OCI-LY7 (cell line): ENCODE data around the gene ADD2. TPM values are rescaled to one million over a fixed set of nuclear protein-coding genes. Genes with fewer than 3 reads are reported as not detected.

ENCODE experiments used
- BruUV-seq: library from RNA; stranded (reverse); fragments of 400-500 nt; replicated peaks from 2 replicates; lab custom pipeline; 2021; lab: Mats Ljungman, UMichigan
- CTCF ChIA-PET: fragments of 300-600 bp; sonication (Branson Sonifier 250); formaldehyde crosslinking; loops from one replicate; lab custom pipeline; 2022; ENCODE audit warnings: antibody characterized with exemption; ENCODE audit not compliant: unreplicated experiment; lab: Charles Lee
- POLR2A ChIA-PET: fragments of 300-600 bp; sonication (Branson Sonifier 250); formaldehyde crosslinking; loops from one replicate; lab custom pipeline; 2022; ENCODE audit warnings: antibody characterized with exemption; lab: Charles Lee
- DNase-seq: peaks from one replicate; pipeline ENCODE4 v3.0.0-alpha.2; 2015; ENCODE audit warnings: low spot score
- H2AFZ ChIP-seq: fragments of 200-600 bp; sonication (generic), shearing (Covaris generic); 2 replicates; pipeline ENCODE4 v1.6.1; 2014; ENCODE audit warnings: mild to moderate bottlenecking, antibody characterized with exemption, low read length, moderate library complexity
- H3K27ac ChIP-seq: fragments of 200-600 bp; sonication (generic); 2 replicates; pipeline ENCODE4 v1.5.1; 2014; ENCODE audit warnings: mixed run types, low read depth, mild to moderate bottlenecking, moderate library complexity, low read length, inconsistent platforms; ENCODE audit not compliant: poor library complexity, severe bottlenecking
- H3K36me3 ChIP-seq: fragments of 200-600 bp; sonication (generic); 2 replicates; pipeline ENCODE4 v1.6.1; 2014; ENCODE audit warnings: mild to moderate bottlenecking, antibody characterized with exemption, low read length, moderate library complexity, mixed read lengths; ENCODE audit not compliant: insufficient read depth
- H3K4me1 ChIP-seq: fragments of 200-600 bp; sonication (generic); 2 replicates; pipeline ENCODE4 v1.5.1; 2014; ENCODE audit warnings: mild to moderate bottlenecking, low read length; ENCODE audit not compliant: insufficient read depth, poor library complexity, severe bottlenecking
- H3K4me2 ChIP-seq: fragments of 200-600 bp; sonication (generic); 2 replicates; pipeline ENCODE4 v1.6.1; 2014; ENCODE audit warnings: mild to moderate bottlenecking, low read length
- H3K4me3 ChIP-seq: fragments of 200-600 bp; sonication (generic); 2 replicates; pipeline ENCODE4 v1.5.1; 2014; ENCODE audit warnings: mild to moderate bottlenecking, low read depth, low read length; ENCODE audit not compliant: poor library complexity, severe bottlenecking
- H3K79me2 ChIP-seq: fragments of 200-600 bp; sonication (generic); 2 replicates; pipeline ENCODE4 v1.6.1; 2016; ENCODE audit warnings: low read depth, mild to moderate bottlenecking, low read length, moderate library complexity, mixed read lengths; ENCODE audit not compliant: insufficient read depth
- H3K9me2 ChIP-seq: fragments of 200-600 bp; sonication (generic); 2 replicates; pipeline ENCODE4 v1.6.1; 2016; ENCODE audit warnings: mild to moderate bottlenecking, low read length, mixed read lengths; ENCODE audit not compliant: insufficient read depth
- H3K9me3 ChIP-seq: fragments of 200-600 bp; sonication (generic); 2 replicates; pipeline ENCODE4 v1.6.1; 2014; ENCODE audit warnings: mild to moderate bottlenecking, mixed run types, low read length, mixed read lengths
- H4K20me1 ChIP-seq: fragments of 200-600 bp; sonication (generic); 2 replicates; pipeline ENCODE4 v1.6.1; 2014; ENCODE audit warnings: mild to moderate bottlenecking, antibody characterized with exemption, low read length, moderate library complexity, mixed read lengths; ENCODE audit not compliant: insufficient read depth
- EZH2phosphoT487 ChIP-seq: fragments of 200-600 bp; sonication (generic); IDR thresholded peaks from 2 replicates; pipeline ENCODE4 v1.6.1; 2018; ENCODE audit warnings: low read depth, borderline replicate concordance, mild to moderate bottlenecking, mixed run types, antibody characterized with exemption, low read length, moderate library complexity, mixed read lengths
- intact Hi-C: fragments of 100-400 bp; cut with micrococcal nuclease; formaldehyde crosslinking; loops from one replicate; pipeline ENCODE4 v1.10.0; 2022; ENCODE audit not compliant: unreplicated experiment
- total RNA-seq, 2 experiments: library from RNA; depleted of rRNA in 1 of 2; stranded (reverse); fragments of >200 nt in 1 of 2; shearing (Covaris generic) in 1 of 2; gene quantifications; 2 replicates each; pipeline ENCODE4 v1.2.3, GENCODE V29; 2014 to 2022
- TF ChIP-seq, protein P1 (sequence below): fragments of 200-600 bp; sonication (generic); conservative IDR thresholded peaks from 2 replicates; pipeline ENCODE4 v1.5.1; 2014; ENCODE audit warnings: mild to moderate bottlenecking, antibody characterized with exemption, low read length, moderate library complexity, mixed read lengths

ADD2 gene
- total RNA-seq, 2 experiments from 2014 or later = not detected

GRCh38 chr2:70807102-70807827 lies 39.3 kb upstream of the ADD2 start:
- H3K4me3 ChIP-seq = no peak overlapping the region
- CTCF ChIA-PET = no interaction called here
- H3K9me3 ChIP-seq = no peaks in the 10 kb centered on the region
- H3K4me2 ChIP-seq = no peak overlapping the region
- H3K79me2 ChIP-seq = no peaks in the 10 kb centered on the region
- no peak for DNase-seq
- POLR2A ChIA-PET = interaction anchor here (0.6 kb wide), 1 partner anchor 10 kb away, joined by 3 read pairs; no protein-coding TSS in a partner anchor
- intact Hi-C loops = no loop called here
- no peaks in the 10 kb centered on the region for H4K20me1 ChIP-seq
- H3K4me1 ChIP-seq = no peaks in the 10 kb centered on the region
- H2AFZ ChIP-seq = no peak overlapping the region
- no peaks in the 10 kb centered on the region for H3K36me3 ChIP-seq
- no TSS peak for BruUV-seq
- no peak overlapping the region for H3K27ac ChIP-seq
- TF ChIP-seq, protein P1, sequence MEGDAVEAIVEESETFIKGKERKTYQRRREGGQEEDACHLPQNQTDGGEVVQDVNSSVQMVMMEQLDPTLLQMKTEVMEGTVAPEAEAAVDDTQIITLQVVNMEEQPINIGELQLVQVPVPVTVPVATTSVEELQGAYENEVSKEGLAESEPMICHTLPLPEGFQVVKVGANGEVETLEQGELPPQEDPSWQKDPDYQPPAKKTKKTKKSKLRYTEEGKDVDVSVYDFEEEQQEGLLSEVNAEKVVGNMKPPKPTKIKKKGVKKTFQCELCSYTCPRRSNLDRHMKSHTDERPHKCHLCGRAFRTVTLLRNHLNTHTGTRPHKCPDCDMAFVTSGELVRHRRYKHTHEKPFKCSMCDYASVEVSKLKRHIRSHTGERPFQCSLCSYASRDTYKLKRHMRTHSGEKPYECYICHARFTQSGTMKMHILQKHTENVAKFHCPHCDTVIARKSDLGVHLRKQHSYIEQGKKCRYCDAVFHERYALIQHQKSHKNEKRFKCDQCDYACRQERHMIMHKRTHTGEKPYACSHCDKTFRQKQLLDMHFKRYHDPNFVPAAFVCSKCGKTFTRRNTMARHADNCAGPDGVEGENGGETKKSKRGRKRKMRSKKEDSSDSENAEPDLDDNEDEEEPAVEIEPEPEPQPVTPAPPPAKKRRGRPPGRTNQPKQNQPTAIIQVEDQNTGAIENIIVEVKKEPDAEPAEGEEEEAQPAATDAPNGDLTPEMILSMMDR = no peak
- TF ChIP-seq EZH2phosphoT487 = no peak
- H3K9me2 ChIP-seq = no peaks in the 10 kb centered on the region

DNA sequence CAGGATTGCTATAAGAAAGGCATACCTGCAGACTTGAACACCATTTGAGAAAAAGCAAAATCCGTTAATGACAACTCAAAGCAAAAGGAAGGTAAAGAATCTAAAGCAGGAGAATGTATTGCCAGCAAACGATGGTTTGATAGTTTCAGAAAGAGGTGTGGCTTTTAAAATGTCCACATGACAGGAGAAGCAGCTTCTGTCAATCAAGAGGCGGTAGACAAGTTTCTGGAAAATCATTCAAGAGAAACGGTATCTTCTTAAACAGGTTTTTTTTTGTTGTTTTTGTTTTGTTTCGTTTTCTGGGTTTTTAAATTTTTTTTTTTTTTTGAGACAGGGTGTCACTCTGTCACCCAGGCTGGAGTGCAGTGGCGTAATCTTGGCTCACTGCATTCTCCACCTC lies 38.6 kb upstream of the ADD2 start:
- no peak overlapping the region for H3K4me2 ChIP-seq
- H4K20me1 ChIP-seq = no peaks in the 10 kb centered on the region
- H3K4me3 ChIP-seq = no peak overlapping the region
- no peak overlapping the region for H2AFZ ChIP-seq
- no peaks in the 10 kb centered on the region for H3K4me1 ChIP-seq
- H3K79me2 ChIP-seq = no peaks in the 10 kb centered on the region
- ChIA-PET POLR2A (interaction anchor here (0.6 kb wide), 1 partner anchor 118 kb away, joined by 5 read pairs; no protein-coding TSS in a partner anchor), CTCF (no interaction called here)
- TF ChIP-seq, protein P1 = no peak
- no peak for TF ChIP-seq EZH2phosphoT487
- H3K9me3 ChIP-seq = no peaks in the 10 kb centered on the region
- no peak for DNase-seq
- no peaks in the 10 kb centered on the region for H3K9me2 ChIP-seq
- intact Hi-C loops = no loop called here
- H3K36me3 ChIP-seq = no peaks in the 10 kb centered on the region
- no TSS peak for BruUV-seq
- H3K27ac ChIP-seq = no peak overlapping the region

GRCh38 chr2:70806013-70806412 lies 38.0 kb upstream of the ADD2 start:
- Histone ChIP-seq H4K20me1 (no peaks in the 10 kb centered on the region), H3K27ac (no peak overlapping the region), H3K4me1 (no peaks in the 10 kb centered on the region), H3K36me3 (no peaks in the 10 kb centered on the region), H3K4me2 (no peak overlapping the region), H3K4me3 (no peak overlapping the region), H3K9me2 (no peaks in the 10 kb centered on the region), H3K79me2 (no peaks in the 10 kb centered on the region), H3K9me3 (no peaks in the 10 kb centered on the region), H2AFZ (no peak overlapping the region)
- intact Hi-C loops = no loop called here
- ChIA-PET POLR2A (interaction anchor here (0.6 kb wide), 1 partner anchor 118 kb away, joined by 5 read pairs; no protein-coding TSS in a partner anchor), CTCF (no interaction called here)
- no TSS peak for BruUV-seq
- TF ChIP-seq, protein P1 = no peak
- TF ChIP-seq EZH2phosphoT487 = no peak
- no peak for DNase-seq
